Small intestine (tissue), 7 donors: ENCODE results near the gene CHRND. TPM values are rescaled to one million over a fixed set of nuclear protein-coding genes. Genes with fewer than 3 reads are reported as not detected.

Experiments used
- DNase-seq, 2 donors: peaks; one replicate each; pipeline versions ENCODE4 v3.0.0 to v3.0.0-alpha.2; 2013
- FAIRE-seq: peaks from 2 replicates; lab custom pipeline; 2012; peaks lifted over from hg19 to GRCh38; lab: Jason Lieb, UNC
- H3K27ac ChIP-seq, 3 donors: one replicate each; pipeline ENCODE4 v1.5.1; 2013; ENCODE audit warnings: low read length in 2 of 3, mild to moderate bottlenecking in 2 of 3, control low read depth in 1 of 3, inconsistent platforms in 1 of 3, low read depth in 1 of 3, moderate library complexity in 1 of 3
- H3K27me3 ChIP-seq, 3 donors: one replicate each; pipeline ENCODE4 v1.6.1; 2013; ENCODE audit warnings: low read length in 3 of 3, inconsistent platforms in 1 of 3; ENCODE audit not compliant: control insufficient read depth in 3 of 3, insufficient read depth in 3 of 3
- H3K36me3 ChIP-seq, 3 donors: one replicate each; pipeline ENCODE4 v1.6.1; 2013; ENCODE audit warnings: low read length in 3 of 3, inconsistent platforms in 1 of 3, low read depth in 1 of 3, mild to moderate bottlenecking in 1 of 3, moderate library complexity in 1 of 3; ENCODE audit not compliant: control insufficient read depth in 3 of 3, insufficient read depth in 2 of 3
- H3K4me1 ChIP-seq, 3 donors: one replicate each; pipeline ENCODE4 v1.6.1; 2013; ENCODE audit warnings: low read length in 2 of 3, inconsistent platforms in 1 of 3, low read depth in 1 of 3, mild to moderate bottlenecking in 1 of 3, moderate library complexity in 1 of 3; ENCODE audit not compliant: control insufficient read depth in 3 of 3, insufficient read depth in 2 of 3
- H3K4me3 ChIP-seq, 3 donors: one replicate each; pipeline ENCODE4 v1.5.1; 2013; ENCODE audit warnings: low read length in 3 of 3, control low read depth in 1 of 3, inconsistent platforms in 1 of 3, low read depth in 1 of 3, mild to moderate bottlenecking in 1 of 3, moderate library complexity in 1 of 3
- H3K9me3 ChIP-seq, 2 donors: one replicate each; pipeline ENCODE4 v1.6.1; 2013; ENCODE audit warnings: low read depth in 1 of 2, low read length in 1 of 2; ENCODE audit not compliant: control insufficient read depth in 2 of 2, insufficient read depth in 1 of 2
- WGBS, 3 donors: extraction: QIAGEN DNeasy Blood & Tissue Kit; methylation state at CpG; one replicate each; pipeline ENCODE4 v1.1.7; 2013; 5-methylcytosine and 5-hydroxymethylcytosine counted together
- polyA plus RNA-seq, 4 donors: library from polyadenylated mRNA; stranded (reverse) in 3 of 4; unstranded in 1 of 4; fragments of 200-250 nt in 3 of 4; fragments of 120-200 nt in 1 of 4; gene quantifications; one replicate each; pipeline versions ENCODE4 v1.2.1 to v1.2.3, GENCODE V29; 2013
- donor health status: healthy with polysubstance abuse.
- donor health status: control.
- donor health status: control.
- donor health status: Bipolar disorder and iron deficiency.
- donor health status: healthy.

CHRND gene
- polyA plus RNA-seq, 4 donors: 0.53 TPM; not detected in 3

- H3K9me3 ChIP-seq: no peaks in the 10 kb centered on the region
- H3K4me3 ChIP-seq: no peak overlapping the region
- 43 to 65% (median 53%) methylated on average over 10 of the region's 10 CpGs for WGBS, 3 donors
- H3K27ac ChIP-seq: no peak overlapping the region
- DNase-seq (no peak), FAIRE-seq (no peak)
- no peaks in the 10 kb centered on the region for H3K36me3 ChIP-seq
- peaks cover 0 to 57% (median 17%) of the 10 kb centered on the region in 3 donors for H3K27me3 ChIP-seq
- peaks cover 0 to 22% (median 0%) of the 10 kb centered on the region in 3 donors for H3K4me1 ChIP-seq
These were observed 20.1 kb upstream of the CHRND start for GRCh38 chr2:232505856-232506255.

GRCh38 chr2:232506709-232507108, 19.3 kb upstream of the CHRND start:
- Histone ChIP-seq H3K4me3 (no peak overlapping the region), H3K27ac (no peak overlapping the region), H3K9me3 (no peaks in the 10 kb centered on the region), H3K4me1 (peaks cover 0 to 16% (median 0%) of the 10 kb centered on the region in 3 donors), H3K27me3 (peaks cover 0 to 55% (median 16%) of the 10 kb centered on the region in 3 donors), H3K36me3 (no peaks in the 10 kb centered on the region)
- 66 to 68% (median 66%) methylated on average over 4 of the region's 4 CpGs for WGBS, 3 donors
- DNase-seq: no peak
- FAIRE-seq: no peak

GRCh38 chr2:232508251-232508650, 17.7 kb upstream of the CHRND start:
- WGBS, 3 donors: 65 to 79% (median 71%) methylated on average over 7 of the region's 7 CpGs
- Histone ChIP-seq H3K4me3 (no peak overlapping the region), H3K27ac (no peak overlapping the region), H3K4me1 (peaks cover 0 to 9% (median 0%) of the 10 kb centered on the region in 3 donors), H3K27me3 (peaks cover 0 to 43% (median 16%) of the 10 kb centered on the region in 3 donors), H3K36me3 (no peaks in the 10 kb centered on the region), H3K9me3 (no peaks in the 10 kb centered on the region)
- FAIRE-seq: no peak
- no peak for DNase-seq

GRCh38 chr2:232511336-232511890, 14.5 kb upstream of the CHRND start:
- no peak overlapping the region for H3K4me3 ChIP-seq
- 52 to 61% (median 54%) methylated on average over 11 of the region's 11 CpGs for WGBS, 3 donors
- DNase-seq (no peak), FAIRE-seq (no peak)
- H3K4me1 ChIP-seq: peaks cover 0 to 25% (median 0%) of the 10 kb centered on the region in 3 donors
- peaks cover 0 to 13% (median 0%) of the 10 kb centered on the region in 3 donors for H3K27me3 ChIP-seq
- H3K27ac ChIP-seq: no peak overlapping the region
- no peaks in the 10 kb centered on the region for H3K36me3 ChIP-seq
- no peaks in the 10 kb centered on the region for H3K9me3 ChIP-seq

- 74 to 78% (median 75%) methylated on average over 10 of the region's 10 CpGs for WGBS, 3 donors
- Histone ChIP-seq H3K36me3 (no peaks in the 10 kb centered on the region), H3K9me3 (no peaks in the 10 kb centered on the region), H3K27me3 (peaks cover 0 to 4% (median 0%) of the 10 kb centered on the region in 3 donors), H3K4me1 (peaks cover 0 to 32% (median 0%) of the 10 kb centered on the region in 3 donors), H3K4me3 (no peak overlapping the region), H3K27ac (no peak overlapping the region)
- no peak for FAIRE-seq
- DNase-seq: peak in 1 of 2 donors; percentile 75
These were observed 13.4 kb upstream of the CHRND start for GRCh38 chr2:232512602-232513001.

- DNase-seq: peak; percentile 32 to 35
These were observed 12.6 kb upstream of the CHRND start for GRCh38 chr2:232513353-232513752.

GRCh38 chr2:232515639-232516038, 10.3 kb upstream of the CHRND start:
- FAIRE-seq (no peak), DNase-seq (peak in 1 of 2 donors; percentile 86)
- no peak overlapping the region for H3K4me3 ChIP-seq
- no peaks in the 10 kb centered on the region for H3K9me3 ChIP-seq
- peaks cover 0 to 14% (median 6%) of the 10 kb centered on the region in 3 donors for H3K27me3 ChIP-seq
- H3K4me1 ChIP-seq: peaks cover 0 to 37% (median 0%) of the 10 kb centered on the region in 3 donors
- H3K36me3 ChIP-seq: no peaks in the 10 kb centered on the region
- H3K27ac ChIP-seq: peak overlapping the region in 1 of 3 donors; percentile 72
- WGBS, 3 donors: 83 to 90% (median 83%) methylated on average over 7 of the region's 7 CpGs

More at GRCh38 chr2:232513353-232513752, 12.6 kb upstream of the CHRND start:
- no peaks in the 10 kb centered on the region for H3K9me3 ChIP-seq
- FAIRE-seq: no peak
- H3K27me3 ChIP-seq: no peaks in the 10 kb centered on the region
- H3K27ac ChIP-seq: no peak overlapping the region
- no peak overlapping the region for H3K4me3 ChIP-seq
- H3K36me3 ChIP-seq: no peaks in the 10 kb centered on the region
- 60 to 77% (median 67%) methylated on average over 5 of the region's 5 CpGs for WGBS, 3 donors
- peaks cover 0 to 37% (median 0%) of the 10 kb centered on the region in 3 donors for H3K4me1 ChIP-seq

GRCh38 chr2:232516551-232516950, 9.4 kb upstream of the CHRND start:
- WGBS, 3 donors: 24 to 65% (median 40%) methylated on average over 3 of the region's 3 CpGs
- Histone ChIP-seq H3K4me1 (peaks cover 0 to 37% (median 0%) of the 10 kb centered on the region in 3 donors), H3K4me3 (no peak overlapping the region), H3K27ac (peak overlapping the region in 1 of 3 donors; percentile 72), H3K36me3 (no peaks in the 10 kb centered on the region), H3K27me3 (peaks cover 0 to 22% (median 6%) of the 10 kb centered on the region in 3 donors), H3K9me3 (no peaks in the 10 kb centered on the region)
- FAIRE-seq (no peak), DNase-seq (peak; percentile 52 to 88)
